ENCODE measurements around the gene RASGRF2. TPM values are rescaled to one million over a fixed set of nuclear protein-coding genes. Genes with fewer than 3 reads are reported as not detected.
A peak's percentile ranks its signal among the peaks of the same experiment; 100 is the strongest.

The RASGRF2 gene
- polyA plus RNA-seq, 4 donors: 0.54 to 3.0 (median 1.5) TPM

DNA sequence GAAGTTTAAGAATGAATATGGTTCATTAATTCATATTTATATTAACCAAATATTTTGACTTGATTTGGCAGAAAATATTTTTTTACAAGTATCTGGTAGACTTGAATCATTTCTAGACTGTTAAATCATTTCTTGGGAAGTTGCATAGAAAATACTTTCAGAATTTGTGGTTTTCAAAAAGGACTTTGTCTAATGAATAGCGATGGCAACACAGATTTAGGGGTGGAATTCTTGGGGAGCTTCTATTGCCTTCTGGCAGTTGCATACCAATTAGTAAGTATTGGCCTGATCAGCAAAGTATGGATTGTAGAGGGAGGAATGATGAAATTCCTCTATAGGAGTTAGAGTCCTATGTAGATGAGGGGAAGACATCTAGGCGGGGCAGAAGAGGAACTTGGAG lies 204.3 kb downstream of the RASGRF2 start:
- H3K4me3 ChIP-seq (ENCODE audit: low read depth in 1 of 3, low read length in 3 of 3): no peak overlapping the region
- no peaks in the 10 kb centered on the region for H3K4me1 ChIP-seq (ENCODE audit: control insufficient read depth in 3 of 3, insufficient read depth in 2 of 3, low read depth in 1 of 3, low read length in 2 of 3)
- H3K36me3 ChIP-seq (ENCODE audit: control insufficient read depth in 3 of 3, insufficient read depth in 2 of 3, low read depth in 1 of 3, low read length in 3 of 3): no peaks in the 10 kb centered on the region
- no peak overlapping the region for H3K27ac ChIP-seq (ENCODE audit: low read depth in 1 of 3, low read length in 2 of 3)
- no peaks in the 10 kb centered on the region for H3K9me3 ChIP-seq (ENCODE audit: control insufficient read depth in 2 of 2, insufficient read depth in 1 of 2, low read depth in 1 of 2, low read length in 1 of 2)
- 86 to 87% (median 87%) methylated on average over 2 of the region's 2 CpGs for WGBS, 3 donors
- no peak for DNase-seq
- no peaks in the 10 kb centered on the region for H3K27me3 ChIP-seq (ENCODE audit: control insufficient read depth in 3 of 3, insufficient read depth in 3 of 3, low read length in 3 of 3)
- no peak for FAIRE-seq

GRCh38 chr5:81164936-81165335 lies 204.8 kb downstream of the RASGRF2 start:
- no peaks in the 10 kb centered on the region for H3K9me3 ChIP-seq (ENCODE audit: control insufficient read depth in 2 of 2, insufficient read depth in 1 of 2, low read depth in 1 of 2, low read length in 1 of 2)
- H3K4me3 ChIP-seq (ENCODE audit: low read depth in 1 of 3, low read length in 3 of 3): no peak overlapping the region
- H3K4me1 ChIP-seq (ENCODE audit: control insufficient read depth in 3 of 3, insufficient read depth in 2 of 3, low read depth in 1 of 3, low read length in 2 of 3): no peaks in the 10 kb centered on the region
- FAIRE-seq (no peak), DNase-seq (no peak)
- H3K27ac ChIP-seq (ENCODE audit: low read depth in 1 of 3, low read length in 2 of 3): no peak overlapping the region
- no peaks in the 10 kb centered on the region for H3K27me3 ChIP-seq (ENCODE audit: control insufficient read depth in 3 of 3, insufficient read depth in 3 of 3, low read length in 3 of 3)
- no peaks in the 10 kb centered on the region for H3K36me3 ChIP-seq (ENCODE audit: control insufficient read depth in 3 of 3, insufficient read depth in 2 of 3, low read depth in 1 of 3, low read length in 3 of 3)
- 91% methylated on average over 9 of the region's 9 CpGs for WGBS, 3 donors

GRCh38 chr5:81165493-81166119 lies 205.4 kb downstream of the RASGRF2 start:
- FAIRE-seq: no peak
- WGBS, 3 donors: 34 to 49% (median 40%) methylated on average over 3 of the region's 3 CpGs

DNA sequence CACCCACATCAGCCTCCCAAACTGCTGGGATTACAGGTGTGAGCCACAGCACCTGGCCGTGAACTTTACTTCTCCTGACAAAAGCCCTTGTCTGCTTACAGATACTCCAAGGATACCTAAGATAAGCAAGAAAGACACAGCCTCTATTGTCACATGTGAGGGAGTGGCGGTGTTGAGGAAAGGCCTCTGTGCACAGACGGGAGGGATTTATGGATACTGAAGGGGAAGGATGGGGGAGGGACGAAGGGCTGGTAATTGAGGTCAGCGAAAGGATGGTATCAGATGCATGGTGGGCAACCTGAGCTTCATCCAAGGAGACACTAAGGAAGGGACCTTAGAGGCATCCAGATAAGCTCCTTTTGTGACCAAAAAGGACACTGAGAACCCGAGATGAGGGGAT lies 206.3 kb downstream of the RASGRF2 start:
- H3K27me3 ChIP-seq (ENCODE audit: control insufficient read depth in 3 of 3, insufficient read depth in 3 of 3, low read length in 3 of 3): no peaks in the 10 kb centered on the region
- H3K9me3 ChIP-seq (ENCODE audit: control insufficient read depth in 2 of 2, insufficient read depth in 1 of 2, low read depth in 1 of 2, low read length in 1 of 2): no peaks in the 10 kb centered on the region
- no peak overlapping the region for H3K27ac ChIP-seq (ENCODE audit: low read depth in 1 of 3, low read length in 2 of 3)
- 45 to 72% (median 67%) methylated on average over 6 of the region's 6 CpGs for WGBS, 3 donors
- H3K4me3 ChIP-seq (ENCODE audit: low read depth in 1 of 3, low read length in 3 of 3): no peak overlapping the region
- no peaks in the 10 kb centered on the region for H3K4me1 ChIP-seq (ENCODE audit: control insufficient read depth in 3 of 3, insufficient read depth in 2 of 3, low read depth in 1 of 3, low read length in 2 of 3)
- no peak for FAIRE-seq
- no peak for DNase-seq
- H3K36me3 ChIP-seq (ENCODE audit: control insufficient read depth in 3 of 3, insufficient read depth in 2 of 3, low read depth in 1 of 3, low read length in 3 of 3): no peaks in the 10 kb centered on the region

More at GRCh38 chr5:81165493-81166119, 205.4 kb downstream of the RASGRF2 start:
- H3K36me3 ChIP-seq (ENCODE audit: control insufficient read depth in 3 of 3, insufficient read depth in 2 of 3, low read depth in 1 of 3, low read length in 3 of 3): no peaks in the 10 kb centered on the region
- H3K9me3 ChIP-seq (ENCODE audit: control insufficient read depth in 2 of 2, insufficient read depth in 1 of 2, low read depth in 1 of 2, low read length in 1 of 2): no peaks in the 10 kb centered on the region
- H3K27ac ChIP-seq (ENCODE audit: low read depth in 1 of 3, low read length in 2 of 3): no peak overlapping the region
- H3K4me1 ChIP-seq (ENCODE audit: control insufficient read depth in 3 of 3, insufficient read depth in 2 of 3, low read depth in 1 of 3, low read length in 2 of 3): no peaks in the 10 kb centered on the region
- no peaks in the 10 kb centered on the region for H3K27me3 ChIP-seq (ENCODE audit: control insufficient read depth in 3 of 3, insufficient read depth in 3 of 3, low read length in 3 of 3)
- H3K4me3 ChIP-seq (ENCODE audit: low read depth in 1 of 3, low read length in 3 of 3): no peak overlapping the region
- DNase-seq: peak; percentile 61 to 71

- DNase-seq (no peak), FAIRE-seq (no peak)
- WGBS, 3 donors: 80 to 89% (median 82%) methylated on average over 4 of the region's 4 CpGs
- no peak overlapping the region for H3K4me3 ChIP-seq (ENCODE audit: low read depth in 1 of 3, low read length in 3 of 3)
- H3K36me3 ChIP-seq (ENCODE audit: control insufficient read depth in 3 of 3, insufficient read depth in 2 of 3, low read depth in 1 of 3, low read length in 3 of 3): no peaks in the 10 kb centered on the region
- H3K27me3 ChIP-seq (ENCODE audit: control insufficient read depth in 3 of 3, insufficient read depth in 3 of 3, low read length in 3 of 3): no peaks in the 10 kb centered on the region
- no peak overlapping the region for H3K27ac ChIP-seq (ENCODE audit: low read depth in 1 of 3, low read length in 2 of 3)
- H3K4me1 ChIP-seq (ENCODE audit: control insufficient read depth in 3 of 3, insufficient read depth in 2 of 3, low read depth in 1 of 3, low read length in 2 of 3): no peaks in the 10 kb centered on the region
- no peaks in the 10 kb centered on the region for H3K9me3 ChIP-seq (ENCODE audit: control insufficient read depth in 2 of 2, insufficient read depth in 1 of 2, low read depth in 1 of 2, low read length in 1 of 2)
Measured at GRCh38 chr5:81167078-81167477, 206.9 kb downstream of the RASGRF2 start.

DNA sequence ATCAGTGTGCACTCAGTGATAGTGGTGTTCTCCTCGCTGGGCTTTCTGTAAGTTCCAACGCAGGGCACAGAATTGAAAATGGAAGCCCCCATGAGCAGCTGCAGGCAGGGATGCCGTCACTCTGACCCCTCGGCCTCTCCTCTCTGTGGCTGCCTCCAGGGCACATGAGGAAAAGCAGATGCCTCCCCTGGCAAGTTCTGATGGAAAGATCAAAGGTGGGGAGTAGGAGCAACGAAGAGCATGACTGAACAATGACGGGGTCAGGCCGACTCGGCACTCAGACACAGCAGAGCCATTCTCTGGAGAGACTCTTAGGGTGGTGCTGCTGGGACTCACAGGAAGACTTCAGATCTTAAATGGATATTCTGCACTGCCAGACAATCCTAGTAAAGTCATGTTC lies 207.4 kb downstream of the RASGRF2 start:
- Histone ChIP-seq H3K9me3 (ENCODE audit: control insufficient read depth in 2 of 2, insufficient read depth in 1 of 2, low read depth in 1 of 2, low read length in 1 of 2) (no peaks in the 10 kb centered on the region), H3K27me3 (ENCODE audit: control insufficient read depth in 3 of 3, insufficient read depth in 3 of 3, low read length in 3 of 3) (no peaks in the 10 kb centered on the region), H3K4me3 (ENCODE audit: low read depth in 1 of 3, low read length in 3 of 3) (no peak overlapping the region), H3K36me3 (ENCODE audit: control insufficient read depth in 3 of 3, insufficient read depth in 2 of 3, low read depth in 1 of 3, low read length in 3 of 3) (no peaks in the 10 kb centered on the region), H3K27ac (ENCODE audit: low read depth in 1 of 3, low read length in 2 of 3) (no peak overlapping the region), H3K4me1 (ENCODE audit: control insufficient read depth in 3 of 3, insufficient read depth in 2 of 3, low read depth in 1 of 3, low read length in 2 of 3) (no peaks in the 10 kb centered on the region)
- FAIRE-seq: no peak
- 60 to 88% (median 65%) methylated on average over 8 of the region's 8 CpGs for WGBS, 3 donors
- no peak for DNase-seq

- 85% methylated on average over 2 of the region's 2 CpGs for WGBS, 3 donors
- Histone ChIP-seq H3K27me3 (ENCODE audit: control insufficient read depth in 3 of 3, insufficient read depth in 3 of 3, low read length in 3 of 3) (no peaks in the 10 kb centered on the region), H3K27ac (ENCODE audit: low read depth in 1 of 3, low read length in 2 of 3) (no peak overlapping the region), H3K4me3 (ENCODE audit: low read depth in 1 of 3, low read length in 3 of 3) (no peak overlapping the region), H3K9me3 (ENCODE audit: control insufficient read depth in 2 of 2, insufficient read depth in 1 of 2, low read depth in 1 of 2, low read length in 1 of 2) (no peaks in the 10 kb centered on the region), H3K4me1 (ENCODE audit: control insufficient read depth in 3 of 3, insufficient read depth in 2 of 3, low read depth in 1 of 3, low read length in 2 of 3) (no peaks in the 10 kb centered on the region), H3K36me3 (ENCODE audit: control insufficient read depth in 3 of 3, insufficient read depth in 2 of 3, low read depth in 1 of 3, low read length in 3 of 3) (no peaks in the 10 kb centered on the region)
- DNase-seq (no peak), FAIRE-seq (no peak)
Measured at GRCh38 chr5:81169924-81170323, 209.8 kb downstream of the RASGRF2 start.

DNA sequence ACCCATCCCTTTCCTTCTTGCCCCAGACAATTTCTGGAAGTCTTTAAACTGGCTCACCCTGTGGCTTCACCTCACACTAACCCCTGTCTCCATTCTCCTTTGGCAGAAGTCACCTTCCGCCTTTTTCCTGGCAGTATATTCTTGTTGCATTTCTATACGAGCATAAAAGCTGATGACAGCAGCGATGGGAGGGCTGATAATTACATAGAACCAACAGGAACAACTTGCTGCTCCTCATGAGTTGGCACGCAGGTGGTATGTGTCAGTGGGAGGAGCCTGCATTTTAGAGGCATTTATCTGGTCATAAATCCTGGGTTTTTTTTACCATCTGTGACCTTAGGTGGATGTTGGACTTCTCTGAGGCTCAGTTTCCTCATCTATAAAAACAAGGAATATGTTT lies 211.6 kb downstream of the RASGRF2 start:
- no peaks in the 10 kb centered on the region for H3K4me1 ChIP-seq (ENCODE audit: control insufficient read depth in 3 of 3, insufficient read depth in 2 of 3, low read depth in 1 of 3, low read length in 2 of 3)
- no peak overlapping the region for H3K4me3 ChIP-seq (ENCODE audit: low read depth in 1 of 3, low read length in 3 of 3)
- no peaks in the 10 kb centered on the region for H3K9me3 ChIP-seq (ENCODE audit: control insufficient read depth in 2 of 2, insufficient read depth in 1 of 2, low read depth in 1 of 2, low read length in 1 of 2)
- no peak for DNase-seq
- H3K27me3 ChIP-seq (ENCODE audit: control insufficient read depth in 3 of 3, insufficient read depth in 3 of 3, low read length in 3 of 3): no peaks in the 10 kb centered on the region
- no peak overlapping the region for H3K27ac ChIP-seq (ENCODE audit: low read depth in 1 of 3, low read length in 2 of 3)
- no peaks in the 10 kb centered on the region for H3K36me3 ChIP-seq (ENCODE audit: control insufficient read depth in 3 of 3, insufficient read depth in 2 of 3, low read depth in 1 of 3, low read length in 3 of 3)
- FAIRE-seq: no peak
- 64 to 69% (median 68%) methylated on average over 4 of the region's 4 CpGs for WGBS, 3 donors

DNA sequence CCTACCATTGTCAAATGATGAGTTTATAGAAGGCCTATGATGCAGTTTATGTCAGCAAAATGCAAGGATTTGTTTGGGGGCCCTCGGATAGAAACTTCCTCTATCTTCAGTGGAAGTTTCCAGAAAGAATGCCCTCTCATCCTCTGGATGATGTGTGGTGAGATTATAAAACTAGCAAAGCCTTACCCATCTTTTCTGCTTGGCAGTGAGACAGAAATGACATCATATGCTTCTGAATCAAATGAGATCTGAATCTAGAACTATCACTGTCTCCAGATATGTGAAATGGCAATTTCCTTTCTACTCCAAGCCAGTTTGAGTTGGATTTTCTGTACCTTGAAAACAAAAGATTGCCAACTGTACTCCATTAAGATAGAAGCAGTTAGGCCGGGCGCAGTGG lies 212.5 kb downstream of the RASGRF2 start:
- no peaks in the 10 kb centered on the region for H3K27me3 ChIP-seq (ENCODE audit: control insufficient read depth in 3 of 3, insufficient read depth in 3 of 3, low read length in 3 of 3)
- no peak overlapping the region for H3K4me3 ChIP-seq (ENCODE audit: low read depth in 1 of 3, low read length in 3 of 3)
- H3K36me3 ChIP-seq (ENCODE audit: control insufficient read depth in 3 of 3, insufficient read depth in 2 of 3, low read depth in 1 of 3, low read length in 3 of 3): no peaks in the 10 kb centered on the region
- 87 to 96% (median 95%) methylated on average over 3 of the region's 3 CpGs for WGBS, 3 donors
- no peak overlapping the region for H3K27ac ChIP-seq (ENCODE audit: low read depth in 1 of 3, low read length in 2 of 3)
- H3K9me3 ChIP-seq (ENCODE audit: control insufficient read depth in 2 of 2, insufficient read depth in 1 of 2, low read depth in 1 of 2, low read length in 1 of 2): no peaks in the 10 kb centered on the region
- DNase-seq: no peak
- no peaks in the 10 kb centered on the region for H3K4me1 ChIP-seq (ENCODE audit: control insufficient read depth in 3 of 3, insufficient read depth in 2 of 3, low read depth in 1 of 3, low read length in 2 of 3)
- no peak for FAIRE-seq

Data from small intestine (tissue), 7 donors.